Stimulated activated CD4-positive, alpha-beta T cell treated with anti-CD3 and anti-CD28 coated beads, Interleukin-4, amount 100 ng/mL, for 48 hours (primary cell): ENCODE data around the gene PCMT1.
"Not testable (repeated sequence)": the region's sequence is repeated elsewhere in the genome, so short reads cannot be mapped to it uniquely, and the experiment has no call there.

Source experiments
- DNase-seq, 2 donors: peaks; one replicate each; pipeline ENCODE4 v3.0.0-alpha.2; 2020; ENCODE audit warnings: low read depth in 2 of 2

PCMT1 gene

DNA sequence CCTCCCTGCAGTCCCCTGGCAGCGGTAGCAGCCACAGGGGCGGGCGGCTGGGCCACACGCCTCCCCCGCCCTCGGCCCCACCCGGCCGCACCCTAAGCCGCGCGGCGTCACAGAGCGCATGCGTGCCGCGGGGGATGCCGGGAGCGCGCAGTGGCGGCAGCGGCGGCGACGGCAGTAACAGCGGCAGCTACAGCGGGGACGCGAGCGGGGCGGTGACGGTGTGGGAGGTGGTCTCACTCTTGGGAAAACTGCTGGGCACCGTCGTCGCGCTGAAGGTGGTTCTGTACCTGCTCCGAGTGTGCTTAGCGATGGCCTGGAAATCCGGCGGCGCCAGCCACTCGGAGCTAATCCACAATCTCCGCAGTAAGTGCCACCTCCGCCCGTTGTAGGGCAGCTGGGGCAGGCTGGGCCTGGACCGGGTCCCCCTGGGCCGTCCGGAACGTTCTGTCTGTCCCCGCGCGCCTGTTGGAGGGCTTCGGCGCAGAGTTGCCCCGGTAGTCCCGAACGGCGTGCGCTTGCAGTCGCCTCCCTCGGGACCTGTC lies at the start of gene PCMT1:
TSS of gene PCMT1 (plus strand) at position 148 of the 542 bp plus-strand sequence. CDS start at position 309, 161 bp downstream.
- DNase-seq, result peak; percentile 83 to 87

DNA sequence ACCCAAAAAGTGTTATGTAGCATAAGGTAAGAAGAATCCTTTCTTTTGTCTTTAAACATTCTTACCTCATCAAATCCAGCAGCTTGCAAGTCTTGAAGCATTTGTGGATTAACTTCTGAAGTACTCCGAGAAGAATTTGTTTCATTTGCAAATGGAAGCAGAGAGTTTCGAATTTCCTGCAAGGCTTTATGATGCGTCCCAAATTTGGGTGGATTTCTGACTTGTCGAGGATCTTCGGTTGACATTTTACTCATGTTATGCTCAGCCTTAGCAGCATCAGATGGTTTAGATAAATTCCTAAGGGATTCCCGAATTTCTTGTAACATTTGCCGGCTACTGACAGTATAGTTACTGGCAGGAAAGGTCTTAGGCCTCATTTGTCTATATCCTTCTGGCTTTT lies 47.8 kb upstream of the PCMT1 start:
- no peak for DNase-seq

GRCh38 chr6:149711711-149712110 lies 37.8 kb upstream of the PCMT1 start:
- DNase-seq, result no peak

DNA sequence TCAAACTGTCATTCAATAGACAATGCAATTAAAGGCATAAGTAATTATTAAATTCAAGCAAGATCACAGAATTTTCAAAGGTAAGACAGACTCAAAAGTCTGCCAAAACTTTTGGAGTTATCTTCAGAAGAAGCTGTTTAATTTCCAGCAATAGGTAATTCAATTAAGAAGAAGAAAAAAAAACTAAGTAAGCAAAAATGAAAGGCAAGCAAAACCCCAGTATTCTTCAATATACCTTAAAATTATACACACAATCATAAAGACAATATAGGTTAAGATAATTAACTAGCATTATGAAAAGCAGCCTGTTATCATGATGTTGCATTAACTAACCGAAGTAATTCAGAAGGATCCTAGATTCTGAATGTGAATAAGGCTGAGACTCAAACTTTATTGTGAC lies 35.1 kb upstream of the PCMT1 start:
- no peak for DNase-seq

DNA sequence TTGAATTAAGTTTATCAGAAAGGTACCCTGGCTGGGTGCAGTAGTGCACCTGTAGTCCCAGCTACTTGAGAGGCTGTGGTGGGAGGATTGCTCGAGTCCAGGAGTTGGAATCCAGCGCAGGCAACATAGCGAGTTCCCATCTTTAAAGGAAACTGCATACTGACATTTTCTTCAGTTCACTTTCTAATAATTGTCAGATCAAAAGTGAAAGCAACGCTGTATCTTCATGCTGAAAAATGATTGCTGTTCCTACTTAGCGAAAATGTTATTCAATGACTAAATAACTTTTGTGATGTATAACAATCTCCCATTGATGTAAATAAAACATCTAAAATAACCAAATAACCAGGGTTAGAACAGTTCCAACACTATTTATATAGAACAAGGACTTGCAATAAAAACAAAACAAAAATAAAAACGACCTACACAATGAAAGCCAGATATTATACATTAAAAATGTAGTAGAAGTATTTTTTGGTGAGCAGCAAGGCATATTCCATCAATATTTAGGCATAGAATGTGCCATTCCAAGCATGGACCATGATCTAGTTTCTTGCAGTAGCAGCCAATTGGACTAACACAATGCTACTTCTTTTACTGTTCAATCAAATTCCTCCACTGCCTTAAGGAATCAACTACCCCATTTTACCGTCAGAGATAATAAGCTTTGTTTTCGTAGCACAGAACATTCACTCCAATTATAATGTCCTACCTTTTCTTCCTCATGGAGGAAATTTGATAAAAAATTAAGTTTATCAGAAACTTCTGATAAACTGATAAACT lies 33.2 kb upstream of the PCMT1 start:
- no peak for DNase-seq

DNA sequence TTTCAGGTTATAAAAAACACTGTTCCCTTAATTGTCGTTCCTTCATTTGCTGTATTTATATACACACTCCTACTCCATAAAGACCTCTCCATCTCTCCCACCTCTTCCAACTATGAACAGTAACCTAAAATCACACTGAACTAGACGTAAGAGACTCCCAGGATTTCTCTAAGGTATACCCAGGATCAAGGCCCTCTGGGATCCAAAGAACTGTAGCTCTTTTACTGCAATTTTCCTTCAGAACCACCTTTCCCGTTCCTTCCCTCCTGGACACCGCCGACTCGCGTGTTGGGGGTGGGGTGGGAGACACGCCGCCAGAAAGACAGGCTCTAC lies 32.3 kb upstream of the PCMT1 start:
- DNase-seq, result no peak

- peak; percentile 91 for DNase-seq
These were observed 31.7 kb upstream of the PCMT1 start, which contains the start of gene LATS1 for GRCh38 chr6:149717588-149718458. LATS1 (minus strand) TSS chr6:149718101; CDS start chr6:149702126, 15,975 bp downstream.

DNA sequence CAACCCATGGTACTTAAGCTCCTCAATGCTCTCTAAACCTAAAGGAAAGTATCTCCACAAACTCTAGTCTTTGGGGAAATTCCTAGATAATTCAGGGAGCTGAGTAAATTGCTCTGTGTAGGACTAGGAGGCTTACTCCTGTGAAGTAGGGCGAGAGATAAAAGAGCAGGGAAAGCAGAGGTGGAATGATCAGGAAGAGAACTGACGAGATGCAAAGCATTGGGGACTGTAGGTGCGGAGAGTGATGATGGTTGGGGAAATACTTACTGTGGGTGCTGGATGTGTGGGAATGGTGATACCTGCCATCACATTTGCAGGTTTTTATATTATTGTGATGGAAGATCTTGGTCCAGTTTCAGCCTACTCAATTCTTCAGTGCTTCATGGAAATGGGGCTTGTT lies 30.0 kb upstream of the PCMT1 start:
- DNase-seq, result no peak

DNA sequence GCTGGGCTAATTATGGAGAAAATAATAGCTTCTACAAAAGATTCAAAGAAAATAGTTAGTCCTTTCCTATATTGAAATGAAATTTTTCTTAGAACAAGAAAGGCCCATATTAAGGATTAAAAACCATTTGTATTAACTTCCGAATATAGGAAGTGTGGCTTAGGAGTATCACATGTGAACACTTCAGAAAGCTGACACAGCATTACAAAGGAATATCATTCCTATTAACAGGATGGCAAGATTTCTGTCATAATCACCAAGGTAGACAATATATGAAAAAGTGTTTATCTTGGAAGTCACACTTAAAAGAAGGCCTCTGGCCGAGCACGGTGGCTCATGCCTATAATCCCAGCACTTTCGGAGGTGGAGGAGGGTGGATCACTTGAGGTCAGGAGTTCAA lies 26.3 kb upstream of the PCMT1 start:
- no peak for DNase-seq

DNA sequence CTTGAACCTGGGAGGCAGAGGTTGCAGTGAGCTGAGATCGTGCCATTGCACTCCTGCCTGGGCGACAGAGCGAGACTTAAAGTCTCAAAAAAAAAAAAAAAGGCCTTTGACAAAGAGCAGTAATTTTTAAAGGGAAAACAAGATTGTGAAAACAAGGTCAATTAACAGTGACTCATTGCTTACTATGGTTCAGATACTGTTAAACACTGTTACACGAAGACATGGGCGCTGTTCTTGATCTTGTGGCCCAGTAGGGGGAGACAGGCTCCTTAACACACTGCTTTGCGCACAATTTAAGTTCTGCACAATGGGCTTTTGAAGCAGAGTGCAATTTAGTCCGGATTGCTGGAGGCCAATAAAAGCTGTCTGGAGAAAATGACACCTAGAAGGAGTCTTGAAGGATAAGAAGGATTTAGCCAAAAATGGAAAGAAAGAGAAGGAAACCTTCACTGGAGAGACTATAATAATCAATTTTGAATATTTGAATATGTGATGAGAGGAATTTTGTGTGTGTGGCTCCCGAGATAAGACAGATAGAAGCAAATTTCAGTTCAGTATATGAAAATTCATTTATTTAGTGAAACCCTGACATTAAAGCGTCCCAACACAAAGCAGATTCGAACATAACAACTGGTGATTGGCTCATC lies 25.6 kb upstream of the PCMT1 start:
- no peak for DNase-seq

- DNase-seq, result no peak
These were observed 23.8 kb upstream of the PCMT1 start for GRCh38 chr6:149725785-149726184.

- no peak for DNase-seq
These were observed 21.6 kb upstream of the PCMT1 start for GRCh38 chr6:149727793-149728498.

- DNase-seq, result no peak
These were observed 20.9 kb upstream of the PCMT1 start for GRCh38 chr6:149728499-149729234.

GRCh38 chr6:149729824-149730223 lies 19.7 kb upstream of the PCMT1 start:
- no peak for DNase-seq

- no peak for DNase-seq
These were observed 16.3 kb upstream of the PCMT1 start for GRCh38 chr6:149733089-149733720.

- DNase-seq, result no peak
These were observed 14.6 kb upstream of the PCMT1 start for GRCh38 chr6:149734915-149735314.

- DNase-seq, result not testable (repeated sequence)
These were observed 4.3 kb upstream of the PCMT1 start for GRCh38 chr6:149745252-149745651.

GRCh38 chr6:149746147-149746946 lies 3.2 kb upstream of the PCMT1 start, which contains the start of gene NUP43:
NUP43 (minus strand) TSS chr6:149746529; CDS start chr6:149746495, 34 bp downstream.
- peak; percentile 92 for DNase-seq

GRCh38 chr6:149749082-149749593 lies 403 bp upstream of the PCMT1 start:
- not testable (repeated sequence) for DNase-seq
